Stimulated activated CD8-positive, alpha-beta memory T cell treated with anti-CD3 and anti-CD28 coated beads, Interleukin-12 subunit alpha, Interleukin-12 subunit beta, amount 100 ng/mL, for 1 hour (primary cell): ENCODE measurements around the gene GSTA3.
"Not testable (repeated sequence)": the region's sequence is repeated elsewhere in the genome, so short reads cannot be mapped to it uniquely, and the experiment has no call there.

Experiments used
- DNase-seq: peaks from one replicate; pipeline ENCODE4 v3.0.0-alpha.2; 2020; ENCODE audit warnings: low read depth

Gene GSTA3

DNA sequence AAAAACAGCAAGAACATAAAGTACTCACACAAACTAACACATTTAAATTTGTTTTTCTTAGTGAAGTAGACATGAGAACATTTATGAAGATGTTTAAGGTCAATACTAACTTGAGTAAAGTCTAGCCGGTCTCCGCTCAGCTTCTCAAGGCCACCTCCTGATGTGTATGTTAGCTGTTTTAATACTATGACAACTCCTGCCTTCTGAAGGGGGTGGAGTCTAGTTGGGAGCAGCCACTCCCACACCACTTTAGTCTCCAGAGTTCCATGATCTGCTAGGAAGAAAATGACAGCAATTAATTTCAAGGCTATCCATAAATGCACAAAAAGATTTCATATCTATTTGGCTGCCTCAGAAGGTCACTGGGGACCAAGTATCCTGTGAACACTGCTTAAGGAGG is at the start of gene GSTA3:
GSTA3 (minus strand) TSS at position 168 of the 400 bp plus-strand sequence. CDS start 3,864 bp downstream, outside the sequence.
- no peak for DNase-seq

DNA sequence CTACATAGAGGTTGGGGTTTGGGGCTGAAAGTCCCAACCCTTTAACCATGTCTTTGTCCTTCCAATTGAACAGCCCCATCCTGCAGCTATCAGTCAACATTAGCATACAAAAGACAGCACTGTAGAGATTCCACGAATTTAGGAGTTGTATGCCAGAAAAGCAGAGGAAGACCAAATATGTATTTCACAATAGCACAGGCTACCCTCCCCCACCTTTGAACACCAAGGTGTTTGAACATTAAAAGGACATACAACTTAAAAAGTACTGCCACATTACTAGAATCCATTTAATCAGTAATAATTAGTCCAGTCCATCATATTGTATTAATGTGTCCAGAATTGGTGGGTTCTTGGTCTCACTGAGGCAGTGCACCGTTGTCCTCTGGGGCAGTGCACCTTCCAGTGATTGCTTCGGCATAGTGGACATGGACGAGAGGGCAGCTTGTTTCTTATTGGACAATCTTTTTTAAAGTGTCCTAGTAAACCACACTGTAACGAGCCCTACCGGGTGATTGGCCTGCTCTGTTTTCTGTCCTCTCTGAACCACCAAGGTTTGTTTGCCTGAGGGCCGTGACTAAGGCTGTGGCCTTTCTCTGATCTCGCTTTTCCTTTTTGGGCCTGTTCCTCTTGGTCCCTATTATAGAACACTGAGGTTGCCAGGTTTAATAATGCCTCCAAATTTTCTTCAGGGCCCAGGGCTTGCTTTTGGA is 49.2 kb upstream of the GSTA3 start:
- DNase-seq: no peak

DNA sequence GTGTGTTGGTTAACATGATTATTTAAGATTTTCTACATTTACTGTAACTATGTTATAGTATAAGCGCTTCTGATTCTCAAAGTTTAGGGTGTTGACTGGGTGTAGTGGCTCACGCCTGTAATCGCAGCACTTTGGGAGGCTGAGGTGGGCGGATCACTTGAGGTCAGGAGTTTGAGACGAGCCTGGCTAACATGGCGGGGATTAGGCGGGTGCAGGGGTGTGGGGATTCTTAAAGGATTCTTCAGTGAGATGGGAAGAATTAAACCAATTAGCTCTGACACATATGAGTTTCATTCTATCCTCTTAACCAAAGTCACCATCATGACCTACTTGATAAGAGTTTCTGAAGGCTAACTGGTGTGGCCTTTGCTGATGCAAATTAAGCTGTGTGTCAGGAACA is 46.4 kb upstream of the GSTA3 start:
- no peak for DNase-seq

DNA sequence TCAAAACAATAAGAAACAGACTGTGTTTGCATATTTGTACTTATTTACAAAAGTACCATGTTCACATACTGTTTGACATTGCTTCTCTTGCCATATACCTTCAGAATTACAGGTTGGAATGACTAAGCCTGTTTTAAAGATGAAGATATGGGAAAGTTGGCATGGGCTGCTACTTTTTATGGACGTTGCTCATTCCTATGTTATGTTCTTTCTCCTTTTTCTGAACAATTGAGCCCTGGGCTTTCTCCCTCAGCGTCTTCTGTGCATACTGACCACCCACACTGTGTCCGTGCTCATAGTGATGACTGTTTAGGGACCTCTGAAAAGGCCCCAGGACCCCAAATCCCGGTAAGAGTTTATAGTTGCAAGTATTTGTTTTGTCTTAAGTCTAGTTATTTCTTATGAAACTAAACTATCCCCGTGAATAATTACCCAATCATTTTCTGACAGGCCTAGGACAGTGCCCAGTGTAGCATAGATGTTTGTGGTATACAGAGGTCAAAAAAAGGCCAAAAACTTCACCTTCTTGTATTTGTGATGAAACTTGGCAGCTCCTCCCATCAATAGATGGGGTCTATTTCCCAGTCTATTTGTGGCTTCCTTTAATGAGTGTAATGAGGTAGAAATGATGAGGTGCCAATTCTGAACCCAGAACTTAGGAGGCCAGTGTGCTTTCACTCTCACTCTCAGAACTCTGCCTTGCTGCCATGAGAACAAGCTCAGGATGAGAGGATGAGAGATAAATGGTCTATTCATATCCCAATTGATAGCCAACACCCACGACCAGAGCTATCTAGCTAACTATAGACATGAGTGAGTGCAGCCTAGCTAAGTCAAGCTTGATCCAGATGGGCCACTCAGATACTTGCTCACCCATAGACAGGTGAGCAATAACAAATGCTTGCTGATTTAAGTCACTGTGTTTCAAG is 44.7 kb upstream of the GSTA3 start:
- DNase-seq: no peak

DNA sequence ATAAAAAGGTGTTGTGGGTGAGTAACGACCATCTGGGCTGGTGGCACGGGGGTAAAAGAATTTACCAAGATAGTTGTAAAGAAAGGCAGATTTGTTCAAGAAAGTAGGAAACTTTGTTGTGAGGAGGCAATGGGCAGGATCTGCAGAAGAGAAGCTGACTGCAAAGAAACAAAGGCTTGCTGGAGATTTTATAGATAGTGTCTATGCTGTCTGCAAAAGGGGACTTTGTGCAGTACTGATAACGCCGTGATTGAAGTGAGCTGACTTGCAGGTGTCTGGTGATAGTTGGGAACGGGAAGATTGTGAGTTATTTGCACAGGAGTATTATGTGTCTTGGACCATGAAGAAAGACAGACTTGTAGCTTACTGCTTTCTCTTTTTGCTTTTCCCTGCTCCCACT is 36.8 kb upstream of the GSTA3 start:
- no peak for DNase-seq

DNA sequence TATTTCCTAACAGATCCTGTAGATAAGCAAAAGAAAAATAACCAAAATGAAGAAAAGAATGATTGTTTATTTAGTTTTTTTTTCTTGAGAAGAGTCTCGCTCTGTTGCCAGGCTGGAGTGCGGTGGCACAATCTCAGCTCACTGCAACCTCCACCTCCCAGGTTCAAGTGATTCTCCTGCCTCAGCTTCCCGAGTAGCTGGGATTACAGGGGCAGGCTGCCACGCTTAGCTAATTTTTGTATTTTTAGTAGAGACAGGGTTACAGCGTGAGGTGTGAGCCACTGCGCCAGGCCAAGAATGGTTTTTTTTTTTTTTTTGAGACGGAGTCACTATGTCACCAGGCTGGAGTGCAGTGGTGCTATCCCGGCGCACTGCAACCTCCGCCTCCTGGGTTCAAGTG is 33.3 kb upstream of the GSTA3 start:
- not testable (repeated sequence) for DNase-seq

DNA sequence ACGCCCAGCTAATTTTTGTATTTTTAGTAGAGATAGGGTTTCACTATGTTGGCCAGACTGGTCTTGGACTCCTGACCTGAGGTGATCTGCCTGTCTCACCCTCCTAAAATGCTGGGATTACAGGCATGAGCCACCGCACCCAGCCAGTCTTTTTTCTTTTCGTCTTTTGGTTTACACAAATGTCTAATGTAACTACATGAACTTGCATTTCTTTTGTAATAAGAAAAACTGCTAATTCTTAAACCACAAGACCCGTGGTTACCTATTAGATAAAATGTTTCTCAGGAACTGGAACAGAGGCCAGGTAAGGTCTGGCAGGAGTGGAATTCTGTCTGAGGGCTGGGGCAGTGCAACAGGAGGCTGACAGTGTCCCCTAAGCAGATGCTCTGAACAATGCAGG is 32.7 kb upstream of the GSTA3 start:
- DNase-seq: no peak

DNA sequence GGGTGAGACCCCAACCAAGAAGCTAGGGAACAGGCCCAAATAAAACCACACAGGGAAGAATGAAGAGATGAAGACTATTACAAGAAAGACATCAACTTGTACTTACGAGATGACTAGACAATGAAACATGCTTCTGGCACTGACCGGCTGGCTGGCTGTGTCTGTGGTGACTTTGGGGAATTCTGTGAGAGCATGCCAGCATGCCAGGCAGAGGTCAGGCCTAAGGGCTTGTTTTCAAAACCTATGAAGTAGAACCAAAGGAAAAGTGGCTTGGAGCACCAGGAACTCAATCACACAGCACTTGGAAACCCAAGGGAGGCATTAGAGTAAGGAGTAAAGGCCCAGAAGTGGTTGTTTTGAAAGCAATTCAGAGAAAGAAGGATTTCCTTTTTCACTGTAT is 28.4 kb upstream of the GSTA3 start:
- DNase-seq: no peak

DNA sequence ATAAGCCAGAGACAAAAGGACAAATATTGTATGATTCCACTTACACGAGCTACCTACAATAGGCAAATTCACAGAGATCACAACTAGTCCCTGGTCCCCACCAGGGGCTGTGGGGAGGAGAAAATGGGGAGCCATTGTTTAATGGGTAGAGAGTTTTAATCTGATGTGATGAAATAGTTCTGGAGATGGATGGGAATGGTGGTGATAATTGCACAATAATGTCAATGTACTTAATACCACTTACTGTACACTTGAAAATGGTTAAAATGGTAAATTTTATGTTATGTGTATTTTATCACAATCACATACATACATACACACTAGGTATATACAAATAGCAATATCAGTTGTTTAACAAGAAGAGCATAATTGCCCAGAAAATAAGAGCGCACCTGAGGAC is 24.3 kb upstream of the GSTA3 start:
- no peak for DNase-seq

DNA sequence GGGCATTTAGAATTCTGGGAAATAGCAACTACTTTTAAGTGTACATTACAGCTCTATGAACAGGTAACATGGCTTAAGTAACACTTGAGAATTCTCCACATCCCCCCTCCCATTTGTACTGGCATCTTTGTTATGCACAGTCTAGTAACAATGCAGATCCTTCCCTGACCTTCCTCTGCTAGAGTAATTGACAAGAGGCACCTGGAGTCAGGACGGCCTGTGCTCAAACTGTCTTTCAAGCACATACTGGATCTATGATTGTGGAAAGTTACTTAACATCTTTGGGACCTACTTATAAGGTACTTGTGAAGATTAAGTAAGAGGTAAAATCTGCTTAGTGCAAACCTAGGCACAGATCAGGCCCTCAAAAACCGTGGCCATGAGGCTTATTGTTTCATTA is 21.9 kb upstream of the GSTA3 start:
- no peak for DNase-seq

DNA sequence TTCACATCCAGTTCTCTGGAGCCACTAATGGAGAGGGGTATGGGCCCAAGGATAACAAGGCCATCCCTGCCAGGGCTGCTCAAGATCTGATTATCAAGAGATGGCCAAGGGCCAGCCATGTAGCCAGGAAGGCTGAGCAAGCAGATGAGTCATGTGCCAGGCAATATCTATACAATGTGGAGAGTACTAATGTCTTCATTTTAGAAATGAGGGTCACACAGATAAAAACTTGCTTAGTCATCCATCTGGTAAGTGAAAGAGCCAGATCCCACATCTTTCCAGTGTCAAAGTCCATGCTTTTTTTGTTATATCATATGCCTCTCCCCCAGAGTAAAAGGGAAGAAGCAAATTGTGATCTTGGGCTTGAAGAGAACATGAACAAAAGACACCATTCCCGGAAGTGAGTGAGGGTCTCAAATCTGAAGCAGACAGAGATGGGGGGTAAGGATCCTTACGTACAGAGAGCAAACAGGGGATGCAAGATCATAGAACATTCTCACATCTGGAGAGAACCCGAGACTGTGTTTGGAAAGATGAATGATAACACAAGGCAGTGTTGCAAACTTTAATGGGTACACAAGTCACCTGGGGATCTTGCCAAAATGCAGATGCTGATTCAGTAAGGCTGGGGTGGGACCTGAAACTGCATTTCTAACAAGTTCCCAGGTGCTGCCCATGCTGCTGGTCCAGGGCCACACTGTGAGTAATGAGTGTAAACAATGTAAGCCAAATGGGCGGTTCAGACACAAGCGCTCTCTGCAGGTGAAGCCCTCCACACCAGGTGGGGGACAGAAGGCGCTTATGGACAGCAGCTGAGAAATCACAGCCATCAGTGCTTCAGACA is 20.0 kb upstream of the GSTA3 start:
- DNase-seq: no peak

DNA sequence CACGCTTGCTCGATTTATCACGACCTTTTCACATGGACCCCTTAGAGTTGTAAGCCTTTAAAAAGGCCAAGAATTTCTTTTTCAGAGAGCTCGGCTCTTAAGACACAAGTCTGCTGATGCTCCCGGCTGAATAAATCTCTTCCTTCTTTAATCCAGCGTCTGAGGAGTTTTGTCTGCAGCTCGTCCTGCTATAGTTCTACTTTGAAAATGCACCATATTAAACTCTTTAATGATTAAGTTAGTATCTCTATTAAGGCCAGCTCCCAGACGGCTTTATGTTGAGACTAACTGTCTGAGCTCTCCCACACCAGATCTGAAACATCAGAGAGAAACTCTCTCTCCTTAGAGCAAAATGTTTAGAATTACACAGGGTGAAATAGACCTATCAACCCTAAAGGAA is 18.0 kb upstream of the GSTA3 start:
- no peak for DNase-seq

DNA sequence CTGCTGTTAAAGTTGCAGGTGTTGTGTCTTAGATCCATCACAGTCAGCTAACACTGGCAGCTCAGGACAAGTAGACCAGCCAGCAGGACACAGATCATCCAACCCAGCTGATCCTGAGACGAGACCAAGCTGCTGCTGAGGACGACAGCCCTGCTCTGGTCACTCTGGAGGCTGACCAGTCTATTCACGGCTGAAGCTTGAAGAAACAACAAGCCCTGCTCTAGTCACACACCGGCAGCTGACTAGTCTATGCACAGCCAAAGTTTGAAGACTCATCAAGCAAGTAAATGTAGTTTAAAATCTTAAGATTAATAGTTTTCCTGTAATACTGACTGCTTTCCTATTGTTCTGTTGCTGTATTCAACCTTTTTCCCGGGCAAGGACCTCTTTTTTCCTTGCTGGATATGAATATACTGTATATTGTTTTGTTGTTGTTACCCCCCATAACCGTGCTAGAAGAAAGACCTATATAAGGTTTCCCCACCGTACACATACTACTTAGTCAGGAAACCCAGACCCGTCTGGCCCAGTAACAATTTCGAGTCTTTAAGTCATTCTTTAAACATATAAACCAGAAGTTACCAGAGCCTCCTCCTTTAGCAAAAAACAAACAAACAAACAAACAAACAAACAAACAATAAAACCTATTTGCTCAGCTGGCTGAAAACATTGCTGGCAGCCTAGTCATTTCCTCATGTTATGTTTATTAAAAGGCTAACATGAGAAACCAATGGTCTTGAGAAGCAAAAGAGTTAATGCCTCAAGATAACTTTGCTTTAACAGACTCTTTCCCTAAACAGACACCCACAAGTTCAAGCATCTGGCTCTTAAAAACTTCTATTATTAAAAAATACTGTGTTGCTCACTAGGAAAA is 16.7 kb upstream of the GSTA3 start:
- DNase-seq: no peak

DNA sequence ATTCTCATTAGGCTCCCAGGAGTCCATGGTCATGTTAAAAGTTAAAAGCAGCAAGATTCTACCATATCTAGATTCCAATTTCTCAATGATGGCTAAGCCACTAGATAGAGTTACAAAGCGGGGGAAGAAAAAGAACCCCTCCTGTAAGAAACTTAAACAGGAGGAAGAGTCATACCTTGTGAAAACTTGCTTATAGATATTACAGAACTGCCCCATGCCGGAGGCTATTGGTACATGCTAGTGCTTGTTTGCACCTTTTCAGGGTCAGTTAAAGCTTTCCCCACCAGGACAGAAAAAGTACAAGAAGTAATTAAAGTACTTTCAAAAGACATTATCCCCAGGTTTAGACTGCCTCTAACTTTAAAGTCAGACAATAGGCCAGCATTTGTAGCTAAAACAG is 15.5 kb upstream of the GSTA3 start:
- no peak for DNase-seq

DNA sequence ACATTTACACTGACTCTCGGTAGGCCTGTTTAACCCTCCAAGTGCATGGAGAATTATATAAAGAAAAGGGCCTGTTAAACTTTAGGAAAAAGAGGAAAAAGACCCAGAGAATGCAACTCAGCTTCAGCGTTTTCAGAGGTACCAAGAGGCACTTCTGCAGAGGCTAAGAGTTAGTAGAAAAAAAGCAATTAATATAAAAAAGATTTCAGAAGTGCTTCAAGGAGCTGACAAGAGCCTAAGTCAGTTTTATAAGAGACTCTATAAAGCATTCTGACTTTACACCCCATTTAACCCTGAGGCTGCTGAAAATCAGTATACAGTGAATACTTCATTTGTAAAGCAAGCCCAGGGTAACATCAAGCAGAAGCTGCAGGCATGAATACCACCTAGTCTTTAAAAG is 14.2 kb upstream of the GSTA3 start:
- not testable (repeated sequence) for DNase-seq

DNA sequence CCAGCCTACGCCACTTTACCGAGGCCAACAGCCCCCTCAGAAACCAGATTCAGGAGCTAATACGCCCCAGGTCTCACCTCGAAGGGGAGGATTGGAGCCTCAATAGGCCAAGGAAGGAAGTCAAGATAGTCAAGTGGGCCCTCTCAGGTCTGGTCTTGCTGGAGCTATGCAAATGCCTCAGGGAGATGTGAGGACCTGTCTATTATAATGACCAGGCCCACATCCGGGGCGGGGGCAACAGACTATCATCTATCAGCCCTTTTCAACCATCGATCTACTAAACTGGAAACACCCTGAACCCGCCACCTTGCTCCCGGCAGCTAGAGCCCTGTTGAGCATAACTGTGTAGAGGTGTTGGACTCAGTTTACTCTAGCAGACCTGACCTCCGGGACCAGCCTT is 12.7 kb upstream of the GSTA3 start:
- no peak for DNase-seq

DNA sequence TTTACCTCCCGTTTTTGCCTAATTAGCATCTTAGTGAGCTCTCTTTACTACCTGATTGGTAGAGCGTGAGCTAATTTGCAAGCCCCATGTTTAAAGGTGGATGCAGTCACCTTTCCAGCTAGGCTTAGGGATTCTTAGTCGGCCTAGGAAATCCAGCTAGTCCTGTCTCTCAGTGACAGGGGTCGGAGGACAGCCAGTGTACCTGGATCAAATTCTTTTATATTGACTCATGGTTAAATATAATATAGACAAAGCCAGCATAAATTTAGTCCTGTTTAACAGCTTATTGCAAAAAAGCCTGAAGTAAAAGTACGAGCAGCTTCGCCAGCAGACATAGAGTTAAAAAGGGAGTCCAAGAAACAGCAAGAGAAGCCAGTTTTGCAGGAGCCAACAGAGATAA is 12.2 kb upstream of the GSTA3 start:
- no peak for DNase-seq

DNA sequence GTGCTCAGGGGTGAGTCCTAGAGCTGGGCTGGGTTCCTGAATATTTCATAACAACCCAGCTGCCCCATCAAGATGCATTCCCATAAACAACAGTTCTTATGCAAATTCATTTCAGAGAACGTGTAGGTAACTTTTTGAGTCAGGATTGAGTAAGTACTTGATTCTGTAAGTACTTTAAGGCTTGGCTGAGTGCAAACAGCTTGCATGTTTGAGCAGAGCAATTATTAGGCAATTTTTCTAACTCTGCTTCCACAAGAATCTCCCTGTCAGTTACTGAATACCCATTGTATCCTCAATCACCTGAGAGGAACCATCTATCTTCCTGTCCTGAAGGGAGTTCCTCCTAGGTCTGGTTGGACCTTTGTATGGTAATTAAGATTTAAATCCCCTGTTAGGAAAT is 10.0 kb upstream of the GSTA3 start:
- DNase-seq: not testable (repeated sequence)

DNA sequence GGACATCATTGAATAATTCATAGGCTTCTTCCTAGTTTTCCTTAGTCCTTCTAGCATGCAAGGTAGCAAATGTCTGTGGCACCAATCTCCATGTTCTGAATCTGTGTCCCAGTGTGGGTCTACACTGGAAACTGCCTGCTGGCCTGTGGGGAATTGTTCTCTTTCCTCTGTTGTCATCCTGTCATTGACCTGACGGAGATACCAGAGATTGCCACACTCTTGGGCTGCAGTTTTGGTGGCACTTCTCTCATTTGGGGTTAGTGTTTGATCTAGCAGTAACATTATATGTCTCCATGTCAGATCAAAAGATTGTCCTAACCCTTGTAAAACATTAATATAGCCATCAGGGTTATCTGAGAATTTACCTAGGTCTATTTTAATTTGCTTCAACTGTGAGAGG is 9.3 kb upstream of the GSTA3 start:
- not testable (repeated sequence) for DNase-seq

DNA sequence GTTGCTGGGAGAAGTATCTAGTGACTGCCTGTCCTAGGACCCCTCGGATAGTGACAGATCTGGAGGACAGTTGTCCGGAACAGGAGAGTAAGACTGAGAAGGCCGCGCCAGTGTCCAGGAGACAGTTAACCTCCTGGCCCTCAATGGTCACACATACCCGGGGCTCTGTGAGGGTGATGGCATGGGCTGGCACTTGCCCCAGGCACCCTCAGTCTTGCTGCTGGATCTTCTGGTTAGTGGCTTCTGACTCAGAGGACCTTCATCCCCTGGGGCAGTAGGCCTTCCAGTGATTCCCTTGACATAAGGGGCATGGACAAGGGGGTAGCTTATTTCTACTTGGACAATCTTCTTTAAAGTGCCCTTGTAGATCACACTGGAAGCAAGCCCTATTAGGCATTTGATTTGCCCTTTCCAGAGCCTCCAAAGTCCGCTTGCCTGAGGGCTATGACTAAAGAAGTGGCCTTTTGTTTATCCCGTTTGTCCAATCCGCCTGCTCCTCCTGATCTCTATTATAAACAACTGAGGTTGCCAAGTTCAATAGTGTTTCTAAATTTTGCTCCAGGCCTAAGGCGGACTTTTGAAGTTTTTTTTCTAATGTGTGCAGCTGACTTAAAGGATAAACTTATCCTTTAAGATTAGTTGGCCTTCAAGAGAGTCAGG is 8.7 kb upstream of the GSTA3 start:
- DNase-seq: not testable (repeated sequence)

DNA sequence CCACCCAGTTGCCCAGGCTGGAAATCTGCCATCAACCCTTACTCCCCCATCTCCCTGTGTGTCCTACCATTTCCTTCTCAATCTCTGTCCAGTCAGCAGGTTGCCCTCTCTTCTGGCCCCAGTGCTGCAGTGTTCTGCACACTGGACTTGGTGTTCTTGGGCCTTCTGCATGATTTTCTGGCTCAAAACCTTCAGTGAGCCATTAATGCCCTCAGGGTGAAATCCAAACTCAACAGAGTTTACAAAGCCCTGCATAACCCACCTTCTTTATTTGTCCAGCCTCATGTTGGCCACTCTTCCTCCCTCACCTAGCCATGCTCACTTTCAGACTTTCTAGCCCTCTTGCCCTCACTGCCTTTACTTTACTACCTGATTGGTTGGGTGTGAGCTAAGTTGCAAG is 5.0 kb upstream of the GSTA3 start:
- DNase-seq: no peak
